Measurements from ENCODE around the gene PLA2G3.
"Not testable (repeated sequence)": the region's sequence is repeated elsewhere in the genome, so short reads cannot be mapped to it uniquely, and the experiment has no call there.

GRCh38 chr22:31097539-31097938 is 42.8 kb downstream of the PLA2G3 start:
- not testable (repeated sequence) for TF ChIP-seq CTCF, POLR2A (IDR thresholded peaks at IDR 0.05)
